Tibial nerve (tissue), 4 donors: ENCODE data around the gene KIF1C. TPM values are rescaled to one million over a fixed set of nuclear protein-coding genes. Genes with fewer than 3 reads are reported as not detected.

ENCODE experiments used
- DNase-seq, 2 donors: peaks; one replicate each; pipeline ENCODE4 v3.0.0-alpha.2; 2019; ENCODE audit warnings: low spot score in 2 of 2
- H3K27ac ChIP-seq, 4 donors: fragments of 200-600 bp; sonication (generic) in 3 of 4; one replicate each; pipeline ENCODE4 v1.5.1; 2017 to 2019; ENCODE audit warnings: mild to moderate bottlenecking in 1 of 4
- H3K27me3 ChIP-seq, 2 donors: fragments of 200-600 bp; sonication (generic) in 1 of 2; one replicate each; pipeline versions ENCODE4 v1.5.1 to v1.6.0; 2017 to 2019
- H3K36me3 ChIP-seq, 3 donors: fragments of 200-600 bp; sonication (generic); one replicate each; pipeline ENCODE4 v1.5.1; 2018 to 2019
- H3K4me1 ChIP-seq, 4 donors: fragments of 200-600 bp; sonication (generic) in 3 of 4; one replicate each; pipeline ENCODE4 v1.5.1; 2017 to 2019
- H3K4me3 ChIP-seq, 4 donors: fragments of 200-600 bp; sonication (generic) in 3 of 4; one replicate each; pipeline ENCODE4 v1.5.1; 2017 to 2019; ENCODE audit warnings: mild to moderate bottlenecking in 1 of 4, moderate library complexity in 1 of 4
- H3K9me3 ChIP-seq, 4 donors: fragments of 200-600 bp; sonication (generic) in 3 of 4; one replicate each; pipeline ENCODE4 v1.5.1; 2017 to 2019
- CTCF ChIP-seq, 5 experiments: fragments of 200-600 bp in 3 of 5; fragments of 450-650 bp in 2 of 5; sonication (generic) in 3 of 5; IDR thresholded peaks; one replicate each; pipeline ENCODE4 v1.5.1; 2016 to 2019; ENCODE audit warnings: antibody characterized with exemption in 5 of 5, mild to moderate bottlenecking in 3 of 5, moderate library complexity in 2 of 5
- EP300 ChIP-seq, 2 donors: sonication (generic); formaldehyde crosslinking; IDR thresholded peaks; one replicate each; pipeline ENCODE4 v1.6.1; 2017; ENCODE audit warnings: antibody characterized with exemption in 2 of 2, mild to moderate bottlenecking in 1 of 2
- POLR2A ChIP-seq, 2 donors: fragments of 450-650 bp; IDR thresholded peaks; one replicate each; pipeline ENCODE4 v1.6.1; 2017; ENCODE audit warnings: antibody characterized with exemption in 2 of 2, mild to moderate bottlenecking in 2 of 2, moderate library complexity in 2 of 2
- WGBS, 2 donors: methylation state at CpG; one replicate each; pipeline ENCODE4 v1.1.5; 2018; 5-methylcytosine and 5-hydroxymethylcytosine counted together
- total RNA-seq, 4 donors: library from RNA; depleted of rRNA; stranded (reverse); fragments of >200 nt; gene quantifications; one replicate each; pipeline ENCODE4 v1.1.0, GENCODE V29; 2016

KIF1C gene
- total RNA-seq = 10 to 100 TPM; 78.0 to 89.7 (median 79.6) TPM

GRCh38 chr17:4997302-4998026 lies at the start of gene KIF1C, which contains the start of gene INCA1:
Gene KIF1C, plus strand, starts transcription at chr17:4997950. Its CDS starts 2,297 bp downstream, at chr17:5000247.
Gene INCA1, minus strand, starts transcription at chr17:4997522. Its CDS starts 3,085 bp downstream, at chr17:4994437.
- Histone ChIP-seq H3K4me3 (peak within 1 kb of the TSS; percentile 80 to 96 (median 88)), H3K9me3 (no peaks in the 10 kb centered on the region), H3K4me1 (peaks cover 0 to 37% (median 22%) of the 10 kb centered on the region in 4 donors), H3K27ac (peak within 1 kb of the TSS; percentile 89 to 96 (median 93)), H3K27me3 (no peaks in the 10 kb centered on the region), H3K36me3 (peaks cover 0 to 18% (median 15%) of the 10 kb centered on the region in 3 donors)
- peak; percentile 64 to 87 for TF ChIP-seq EP300 (IDR thresholded peaks at IDR 0.05)
- TF ChIP-seq CTCF (IDR thresholded peaks at IDR 0.05) = peak; percentile 9 to 85 (median 36)
- TF ChIP-seq POLR2A (IDR thresholded peaks at IDR 0.05) = peak; percentile 11 to 86
- 0% methylated on average over 32 to 47 of the region's 93 CpGs for WGBS, 2 donors
- DNase-seq = peak; percentile 81 to 82

- no peaks in the 10 kb centered on the region for H3K27me3 ChIP-seq
- peak; percentile 91 to 94 for DNase-seq
- H3K36me3 ChIP-seq = peaks cover 0 to 33% (median 0%) of the 10 kb centered on the region in 3 donors
- peaks cover 0 to 60% (median 36%) of the 10 kb centered on the region in 4 donors for H3K4me1 ChIP-seq
- peak within 1 kb of the TSS; percentile 94 to 98 (median 96) for H3K27ac ChIP-seq
- TF ChIP-seq CTCF (IDR thresholded peaks at IDR 0.05) (no peak), EP300 (IDR thresholded peaks at IDR 0.05) (peak in 1 of 2 donors; percentile 65), POLR2A (IDR thresholded peaks at IDR 0.05) (peak; percentile 59 to 77)
- H3K4me3 ChIP-seq = peak within 1 kb of the TSS; percentile 85 to 99 (median 95)
- no peaks in the 10 kb centered on the region for H3K9me3 ChIP-seq
- 0 to 1% methylated on average over 14 to 42 of the region's 59 CpGs for WGBS, 2 donors
Observed at GRCh38 chr17:4948166-4948930, 49.4 kb upstream of the KIF1C start, which contains the start of gene PFN1. Gene PFN1, minus strand, starts transcription at chr17:4948530. Its CDS starts 136 bp downstream, at chr17:4948394.

DNA sequence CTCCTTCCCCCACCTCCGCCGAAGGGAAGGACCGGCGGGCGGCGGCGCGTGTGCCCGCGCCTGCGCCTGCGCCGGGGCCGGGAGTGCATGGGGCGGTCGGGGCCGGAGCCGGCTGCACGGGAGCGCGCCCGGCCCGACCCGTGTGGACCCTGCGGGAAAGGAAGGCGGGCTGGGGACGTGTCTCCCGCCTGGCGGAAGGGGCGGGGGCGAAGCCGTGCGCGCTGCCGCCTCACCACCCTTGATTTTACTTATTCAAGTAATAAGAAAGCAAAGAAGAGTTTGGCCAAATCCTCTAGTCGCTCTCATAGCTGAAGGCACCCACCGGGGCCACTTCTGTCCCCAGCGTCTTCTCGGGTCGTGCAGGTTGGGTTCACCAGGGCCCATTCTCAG lies 48.8 kb upstream of the KIF1C start:
- H3K27ac ChIP-seq = peak overlapping the region; percentile 94 to 98 (median 96)
- WGBS, 2 donors = 0% methylated on average over 35 of the region's 40 CpGs
- TF ChIP-seq EP300 (IDR thresholded peaks at IDR 0.05) (no peak), POLR2A (IDR thresholded peaks at IDR 0.05) (peak; percentile 14 to 36), CTCF (IDR thresholded peaks at IDR 0.05) (peak in 1 of 5 experiments; percentile 35)
- H3K27me3 ChIP-seq = no peaks in the 10 kb centered on the region
- H3K4me3 ChIP-seq = peak overlapping the region; percentile 85 to 99 (median 95)
- no peaks in the 10 kb centered on the region for H3K9me3 ChIP-seq
- H3K36me3 ChIP-seq = peaks cover 0 to 27% (median 0%) of the 10 kb centered on the region in 3 donors
- peaks cover 0 to 54% (median 36%) of the 10 kb centered on the region in 4 donors for H3K4me1 ChIP-seq
- peak; percentile 58 to 63 for DNase-seq

- TF ChIP-seq EP300 (IDR thresholded peaks at IDR 0.05) = peak in 1 of 2 donors; percentile 10
- peak in 1 of 5 experiments; percentile 16 for TF ChIP-seq CTCF (IDR thresholded peaks at IDR 0.05)
- TF ChIP-seq POLR2A (IDR thresholded peaks at IDR 0.05) = peak in 1 of 2 donors; percentile 32
- Histone ChIP-seq H3K9me3 (no peaks in the 10 kb centered on the region), H3K4me1 (peaks cover 0 to 48% (median 34%) of the 10 kb centered on the region in 4 donors), H3K27me3 (no peaks in the 10 kb centered on the region), H3K4me3 (peak overlapping the region; percentile 85 to 99 (median 95)), H3K27ac (peak overlapping the region; percentile 94 to 98 (median 96)), H3K36me3 (peaks cover 0 to 21% (median 0%) of the 10 kb centered on the region in 3 donors)
- peak in 1 of 2 donors; percentile 46 for DNase-seq
- 0 to 1% methylated on average over 6 to 48 of the region's 75 CpGs for WGBS, 2 donors
Observed at GRCh38 chr17:4949321-4950074, 48.3 kb upstream of the KIF1C start.
